ENCODE data around the gene NLK.

- TF ChIP-seq, protein P1, sequence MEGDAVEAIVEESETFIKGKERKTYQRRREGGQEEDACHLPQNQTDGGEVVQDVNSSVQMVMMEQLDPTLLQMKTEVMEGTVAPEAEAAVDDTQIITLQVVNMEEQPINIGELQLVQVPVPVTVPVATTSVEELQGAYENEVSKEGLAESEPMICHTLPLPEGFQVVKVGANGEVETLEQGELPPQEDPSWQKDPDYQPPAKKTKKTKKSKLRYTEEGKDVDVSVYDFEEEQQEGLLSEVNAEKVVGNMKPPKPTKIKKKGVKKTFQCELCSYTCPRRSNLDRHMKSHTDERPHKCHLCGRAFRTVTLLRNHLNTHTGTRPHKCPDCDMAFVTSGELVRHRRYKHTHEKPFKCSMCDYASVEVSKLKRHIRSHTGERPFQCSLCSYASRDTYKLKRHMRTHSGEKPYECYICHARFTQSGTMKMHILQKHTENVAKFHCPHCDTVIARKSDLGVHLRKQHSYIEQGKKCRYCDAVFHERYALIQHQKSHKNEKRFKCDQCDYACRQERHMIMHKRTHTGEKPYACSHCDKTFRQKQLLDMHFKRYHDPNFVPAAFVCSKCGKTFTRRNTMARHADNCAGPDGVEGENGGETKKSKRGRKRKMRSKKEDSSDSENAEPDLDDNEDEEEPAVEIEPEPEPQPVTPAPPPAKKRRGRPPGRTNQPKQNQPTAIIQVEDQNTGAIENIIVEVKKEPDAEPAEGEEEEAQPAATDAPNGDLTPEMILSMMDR (IDR thresholded peaks at IDR 0.05; ENCODE audit: insufficient read depth, low read length, poor library complexity, severe bottlenecking), result no peak
- TF ChIP-seq EZH2phosphoT487 (conservative IDR thresholded peaks at IDR 0.05; ENCODE audit: low read length), result no peak
Measured at GRCh38 chr17:27997522-27997921, 45.0 kb upstream of the NLK start.

Data from SU-DHL-6 (cell line).